Gastroesophageal sphincter (tissue), 4 donors: ENCODE data around the gene EGFLAM. TPM values are rescaled to one million over a fixed set of nuclear protein-coding genes. Genes with fewer than 3 reads are reported as not detected.

Experiments used
- ATAC-seq: fragments of 150-250 bp; one replicate; pipeline ENCODE4 v1.9.1; 2016; ENCODE audit warnings: mild to moderate bottlenecking, moderate library complexity
- H3K27ac ChIP-seq, 4 donors: fragments of 200-600 bp; sonication (generic) in 3 of 4; 1 replicate in 3 of 4; 2 replicates in 1 of 4; pipeline ENCODE4 v1.5.1; 2016 to 2019
- H3K27me3 ChIP-seq: fragments of 200-600 bp; sonication (generic); one replicate; pipeline ENCODE4 v1.5.1; 2019
- H3K36me3 ChIP-seq, 2 donors: fragments of 200-600 bp; sonication (generic); one replicate each; pipeline ENCODE4 v1.5.1; 2019; ENCODE audit warnings: control low read depth in 1 of 2
- H3K4me1 ChIP-seq, 3 donors: fragments of 200-600 bp; sonication (generic); 1 replicate in 2 of 3; 2 replicates in 1 of 3; pipeline ENCODE4 v1.5.1; 2016 to 2019; ENCODE audit warnings: control low read depth in 2 of 3
- H3K4me3 ChIP-seq, 2 donors: fragments of 200-600 bp; sonication (generic); one replicate each; pipeline ENCODE4 v1.5.1; 2019; ENCODE audit warnings: mild to moderate bottlenecking in 1 of 2, moderate library complexity in 1 of 2
- H3K9me3 ChIP-seq, 3 donors: fragments of 200-600 bp; sonication (generic); one replicate each; pipeline ENCODE4 v1.5.1; 2017 to 2019; ENCODE audit warnings: control low read depth in 2 of 3
- CTCF ChIP-seq, 4 experiments: fragments of 200-600 bp in 2 of 4; fragments of 450-650 bp in 2 of 4; sonication (generic) in 1 of 4; IDR thresholded peaks; one replicate each; pipeline ENCODE4 v1.5.1; 2017 to 2019; ENCODE audit warnings: antibody characterized with exemption in 4 of 4, mild to moderate bottlenecking in 2 of 4, moderate library complexity in 2 of 4
- EP300 ChIP-seq: sonication (generic); formaldehyde crosslinking; IDR thresholded peaks from one replicate; pipeline ENCODE4 v1.6.1; 2017; ENCODE audit warnings: antibody characterized with exemption, mild to moderate bottlenecking
- POLR2A ChIP-seq, 2 donors: fragments of 450-650 bp; IDR thresholded peaks; one replicate each; pipeline ENCODE4 v1.6.1; 2017; ENCODE audit warnings: antibody characterized with exemption in 2 of 2, mild to moderate bottlenecking in 2 of 2, moderate library complexity in 1 of 2
- POLR2AphosphoS5 ChIP-seq: sonication (generic); formaldehyde crosslinking; IDR thresholded peaks from one replicate; pipeline ENCODE4 v1.6.1; 2017; ENCODE audit warnings: antibody characterized with exemption
- WGBS, 2 donors: methylation state at CpG; one replicate each; pipeline ENCODE4 v1.1.5; 2018; ENCODE audit warnings: low coverage in 1 of 2; 5-methylcytosine and 5-hydroxymethylcytosine counted together
- total RNA-seq, 4 donors: library from RNA; depleted of rRNA; stranded (reverse); fragments of >200 nt; gene quantifications; one replicate each; pipeline ENCODE4 v1.1.0, GENCODE V29; 2016

Gene EGFLAM
- total RNA-seq, 4 donors from 2014 or later: 4.8 to 8.3 (median 7.7) TPM

- Histone ChIP-seq H3K27ac (no peak overlapping the region), H3K27me3 (no peaks in the 10 kb centered on the region), H3K9me3 (no peaks in the 10 kb centered on the region), H3K36me3 (no peaks in the 10 kb centered on the region), H3K4me1 (peaks cover 13 to 35% (median 33%) of the 10 kb centered on the region in 3 donors), H3K4me3 (no peak overlapping the region)
- ATAC-seq: no peak
- no peak for TF ChIP-seq EP300
- TF ChIP-seq POLR2AphosphoS5: no peak
- TF ChIP-seq CTCF (IDR thresholded peaks at IDR 0.05): no peak
- no peak for TF ChIP-seq POLR2A (IDR thresholded peaks at IDR 0.05)
- 88 to 100% methylated on average over 1 to 2 of the region's 4 CpGs for WGBS, 2 donors
Measured at GRCh38 chr5:38471709-38472108, 213.3 kb downstream of the EGFLAM start.

- Histone ChIP-seq H3K4me3 (no peak overlapping the region), H3K27me3 (no peaks in the 10 kb centered on the region), H3K9me3 (no peaks in the 10 kb centered on the region), H3K36me3 (no peaks in the 10 kb centered on the region), H3K4me1 (peaks cover 13 to 26% (median 24%) of the 10 kb centered on the region in 3 donors), H3K27ac (peak overlapping the region in 1 of 4 donors; percentile 7)
- TF ChIP-seq CTCF (IDR thresholded peaks at IDR 0.05) (no peak), EP300 (no peak), POLR2AphosphoS5 (no peak), POLR2A (IDR thresholded peaks at IDR 0.05) (no peak)
- WGBS, 2 donors: 98 to 100% methylated on average over 2 to 6 of the region's 7 CpGs
- no peak for ATAC-seq
Measured at GRCh38 chr5:38472541-38472940, 214.2 kb downstream of the EGFLAM start.

GRCh38 chr5:38473008-38473407, 214.6 kb downstream of the EGFLAM start:
- ATAC-seq: no peak
- Histone ChIP-seq H3K27ac (peak overlapping the region in 1 of 4 donors; percentile 7), H3K36me3 (no peaks in the 10 kb centered on the region), H3K9me3 (no peaks in the 10 kb centered on the region), H3K4me3 (no peak overlapping the region), H3K27me3 (no peaks in the 10 kb centered on the region), H3K4me1 (peaks cover 10 to 22% (median 20%) of the 10 kb centered on the region in 3 donors)
- WGBS, 2 donors: 41 to 55% methylated on average over 4 to 8 of the region's 8 CpGs
- TF ChIP-seq POLR2A (IDR thresholded peaks at IDR 0.05): no peak
- no peak for TF ChIP-seq EP300
- TF ChIP-seq CTCF (IDR thresholded peaks at IDR 0.05): no peak
- TF ChIP-seq POLR2AphosphoS5: no peak

- 82 to 93% methylated on average over 3 of the region's 3 CpGs for WGBS, 2 donors
- H3K27me3 ChIP-seq: no peaks in the 10 kb centered on the region
- ATAC-seq: no peak
- H3K4me3 ChIP-seq: no peak overlapping the region
- TF ChIP-seq CTCF (IDR thresholded peaks at IDR 0.05) (no peak), EP300 (no peak), POLR2AphosphoS5 (no peak), POLR2A (IDR thresholded peaks at IDR 0.05) (no peak)
- peaks cover 0 to 7% (median 0%) of the 10 kb centered on the region in 3 donors for H3K4me1 ChIP-seq
- no peaks in the 10 kb centered on the region for H3K9me3 ChIP-seq
- H3K27ac ChIP-seq: no peak overlapping the region
- peaks cover 0 to 37% of the 10 kb centered on the region in 2 donors for H3K36me3 ChIP-seq
Measured at GRCh38 chr5:38478166-38478565, 219.8 kb downstream of the EGFLAM start.

- Histone ChIP-seq H3K27me3 (no peaks in the 10 kb centered on the region), H3K4me3 (no peak overlapping the region), H3K36me3 (peaks cover 0 to 44% of the 10 kb centered on the region in 2 donors), H3K27ac (no peak overlapping the region), H3K9me3 (no peaks in the 10 kb centered on the region), H3K4me1 (peaks cover 0 to 7% (median 0%) of the 10 kb centered on the region in 3 donors)
- no peak for TF ChIP-seq POLR2A (IDR thresholded peaks at IDR 0.05)
- no peak for TF ChIP-seq POLR2AphosphoS5
- no peak for TF ChIP-seq EP300
- TF ChIP-seq CTCF (IDR thresholded peaks at IDR 0.05): no peak
- WGBS, 2 donors: 78 to 82% methylated on average over 3 of the region's 3 CpGs
- ATAC-seq: no peak
Measured at GRCh38 chr5:38478878-38479277, 220.5 kb downstream of the EGFLAM start.
